Esophagus squamous epithelium (tissue), 5 donors: ENCODE data around the gene NAAA. TPM values are rescaled to one million over a fixed set of nuclear protein-coding genes. Genes with fewer than 3 reads are reported as not detected.

Source experiments
- DNase-seq: peaks from one replicate; lab custom pipeline; 2025; lab: John Stamatoyannopoulos, UW
- H3K27ac ChIP-seq, 4 donors: fragments of 200-600 bp; sonication (generic); one replicate each; pipeline ENCODE4 v1.5.1; 2016 to 2019; ENCODE audit warnings: mild to moderate bottlenecking in 1 of 4
- H3K27me3 ChIP-seq, 4 donors: fragments of 200-600 bp; sonication (generic); 1 replicate in 3 of 4; 2 replicates in 1 of 4; pipeline versions ENCODE4 v1.5.1 to v1.6.0; 2017 to 2021; ENCODE audit warnings: antibody characterized with exemption in 1 of 4
- H3K36me3 ChIP-seq, 3 donors: fragments of 200-600 bp; sonication (generic); one replicate each; pipeline ENCODE4 v1.5.1; 2016 to 2019
- H3K4me1 ChIP-seq, 3 donors: fragments of 200-600 bp; sonication (generic); one replicate each; pipeline ENCODE4 v1.5.1; 2017 to 2019
- H3K4me3 ChIP-seq, 4 donors: fragments of 200-600 bp; sonication (generic); 1 replicate in 3 of 4; 2 replicates in 1 of 4; pipeline ENCODE4 v1.5.1; 2016 to 2019; ENCODE audit warnings: mild to moderate bottlenecking in 2 of 4, moderate library complexity in 1 of 4
- H3K9me3 ChIP-seq, 3 donors: fragments of 200-600 bp; sonication (generic); one replicate each; pipeline ENCODE4 v1.5.1; 2016 to 2019
- POLR2A ChIP-seq, 4 donors: fragments of 450-650 bp; IDR thresholded peaks; one replicate each; pipeline ENCODE4 v1.6.1; 2017; ENCODE audit warnings: antibody characterized with exemption in 4 of 4, mild to moderate bottlenecking in 4 of 4, moderate library complexity in 3 of 4
- WGBS, 2 donors: methylation state at CpG; one replicate each; pipeline ENCODE4 v1.1.5; 2018; 5-methylcytosine and 5-hydroxymethylcytosine counted together
- intact Hi-C: fragments of 100-400 bp; cut with DNase I; formaldehyde crosslinking; loops from one replicate; pipeline ENCODE4 v1.15.0; 2022
- total RNA-seq, 4 donors: library from RNA; depleted of rRNA; stranded (reverse); fragments of >200 nt; gene quantifications; one replicate each; pipeline ENCODE4 v1.1.0, GENCODE V29; 2016
- TF ChIP-seq, protein P1 (sequence below), 6 experiments: fragments of 450-650 bp in 4 of 6; fragments of 200-600 bp in 2 of 6; sonication (generic) in 2 of 6; IDR thresholded peaks; one replicate each; pipeline ENCODE4 v1.5.1; 2016 to 2019; ENCODE audit warnings: antibody characterized with exemption in 6 of 6, mild to moderate bottlenecking in 4 of 6, moderate library complexity in 4 of 6
- donor health status: DM: yes; HTN: yes; CAD: no.

NAAA gene
- total RNA-seq, 4 donors from 2014 or later = 53.6 to 152 (median 86.2) TPM

DNA sequence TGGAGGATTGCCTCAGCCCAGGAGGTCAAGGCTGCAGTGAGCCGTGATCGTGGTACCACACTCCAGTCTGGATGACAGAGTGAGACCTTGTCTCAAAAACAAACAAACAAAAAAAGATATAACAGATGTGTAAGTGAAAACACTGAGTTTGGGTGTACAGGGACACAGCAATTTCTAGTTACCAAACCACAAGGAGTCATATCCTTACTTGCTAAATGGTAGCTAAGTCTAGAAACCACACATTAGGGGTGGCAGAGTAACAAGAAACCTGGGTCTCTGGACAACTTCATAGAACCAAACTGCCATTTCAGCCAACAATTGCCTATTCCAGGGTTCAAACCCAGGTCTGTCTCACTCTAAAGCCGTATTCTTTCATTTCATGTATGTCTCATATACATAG, 59.3 kb downstream of the NAAA start:
- no peak overlapping the region for H3K27ac ChIP-seq
- no peaks in the 10 kb centered on the region for H3K9me3 ChIP-seq
- peaks cover 0 to 13% (median 0%) of the 10 kb centered on the region in 4 donors for H3K27me3 ChIP-seq
- 81% methylated on average over 3 of the region's 3 CpGs for WGBS, 2 donors
- TF ChIP-seq, protein P1, sequence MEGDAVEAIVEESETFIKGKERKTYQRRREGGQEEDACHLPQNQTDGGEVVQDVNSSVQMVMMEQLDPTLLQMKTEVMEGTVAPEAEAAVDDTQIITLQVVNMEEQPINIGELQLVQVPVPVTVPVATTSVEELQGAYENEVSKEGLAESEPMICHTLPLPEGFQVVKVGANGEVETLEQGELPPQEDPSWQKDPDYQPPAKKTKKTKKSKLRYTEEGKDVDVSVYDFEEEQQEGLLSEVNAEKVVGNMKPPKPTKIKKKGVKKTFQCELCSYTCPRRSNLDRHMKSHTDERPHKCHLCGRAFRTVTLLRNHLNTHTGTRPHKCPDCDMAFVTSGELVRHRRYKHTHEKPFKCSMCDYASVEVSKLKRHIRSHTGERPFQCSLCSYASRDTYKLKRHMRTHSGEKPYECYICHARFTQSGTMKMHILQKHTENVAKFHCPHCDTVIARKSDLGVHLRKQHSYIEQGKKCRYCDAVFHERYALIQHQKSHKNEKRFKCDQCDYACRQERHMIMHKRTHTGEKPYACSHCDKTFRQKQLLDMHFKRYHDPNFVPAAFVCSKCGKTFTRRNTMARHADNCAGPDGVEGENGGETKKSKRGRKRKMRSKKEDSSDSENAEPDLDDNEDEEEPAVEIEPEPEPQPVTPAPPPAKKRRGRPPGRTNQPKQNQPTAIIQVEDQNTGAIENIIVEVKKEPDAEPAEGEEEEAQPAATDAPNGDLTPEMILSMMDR (IDR thresholded peaks at IDR 0.05) = no peak
- no peak for TF ChIP-seq POLR2A (IDR thresholded peaks at IDR 0.05)
- no peaks in the 10 kb centered on the region for H3K36me3 ChIP-seq
- no peak for DNase-seq
- intact Hi-C loops = no loop called here
- no peak overlapping the region for H3K4me3 ChIP-seq
- H3K4me1 ChIP-seq = no peaks in the 10 kb centered on the region

DNA sequence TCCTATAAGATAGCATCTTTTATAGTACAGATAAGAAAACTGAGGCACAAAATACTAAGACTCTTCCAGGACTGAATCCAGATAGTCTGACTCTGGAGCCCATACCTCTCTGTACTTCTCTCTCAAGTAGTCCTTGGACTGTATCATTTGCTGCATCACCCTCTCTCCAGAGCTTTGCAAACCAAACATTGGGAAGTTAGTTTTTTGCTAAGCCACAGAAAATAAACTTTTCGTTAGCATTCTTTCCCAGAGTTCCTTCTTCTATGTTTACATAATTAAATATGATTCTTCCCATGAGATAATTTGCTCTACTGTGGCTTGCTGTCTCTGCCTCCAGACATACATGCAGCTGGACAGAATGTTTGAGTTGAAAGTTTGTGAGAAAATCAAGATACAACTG, 60.5 kb downstream of the NAAA start:
- no peak for DNase-seq
- WGBS, 2 donors = 26 to 32% methylated on average over 1 of the region's 1 CpG
- no peaks in the 10 kb centered on the region for H3K4me1 ChIP-seq
- H3K27ac ChIP-seq = no peak overlapping the region
- peaks cover 0 to 7% (median 0%) of the 10 kb centered on the region in 4 donors for H3K27me3 ChIP-seq
- no peaks in the 10 kb centered on the region for H3K36me3 ChIP-seq
- H3K9me3 ChIP-seq = no peaks in the 10 kb centered on the region
- TF ChIP-seq POLR2A (IDR thresholded peaks at IDR 0.05) = no peak
- TF ChIP-seq, protein P1 (IDR thresholded peaks at IDR 0.05) = no peak
- intact Hi-C loops = no loop called here
- H3K4me3 ChIP-seq = no peak overlapping the region

DNA sequence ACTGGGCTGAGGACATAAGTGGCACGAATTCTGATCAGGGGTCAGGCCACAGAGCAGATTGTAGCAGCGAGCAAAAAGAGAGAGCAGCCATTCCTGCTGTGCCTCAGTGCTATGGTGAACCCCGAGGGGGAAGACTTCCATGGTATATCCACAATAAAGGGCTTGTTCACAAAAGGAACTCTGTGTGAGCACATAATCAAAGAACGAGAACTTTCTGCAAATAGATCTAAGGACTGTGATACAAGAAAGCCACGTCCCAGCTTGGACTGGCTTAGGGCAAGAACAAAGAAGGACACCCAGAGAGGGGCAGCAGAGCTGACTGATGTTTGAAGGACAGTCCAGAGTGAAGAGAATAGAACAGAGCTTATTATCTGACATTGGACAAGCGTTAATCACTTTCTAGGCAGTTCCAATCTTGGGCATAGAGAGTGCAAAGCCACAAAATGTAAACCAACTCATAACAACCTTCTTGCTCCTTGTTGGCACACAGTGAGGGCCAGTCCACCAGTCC, 62.5 kb downstream of the NAAA start:
- intact Hi-C loops = no loop called here
- H3K9me3 ChIP-seq = no peaks in the 10 kb centered on the region
- H3K36me3 ChIP-seq = no peaks in the 10 kb centered on the region
- TF ChIP-seq, protein P1 (IDR thresholded peaks at IDR 0.05) = no peak
- no peak for TF ChIP-seq POLR2A (IDR thresholded peaks at IDR 0.05)
- no peak overlapping the region for H3K27ac ChIP-seq
- H3K27me3 ChIP-seq = peaks cover 0 to 9% (median 0%) of the 10 kb centered on the region in 4 donors
- no peak for DNase-seq
- H3K4me3 ChIP-seq = no peak overlapping the region
- no peaks in the 10 kb centered on the region for H3K4me1 ChIP-seq
- WGBS, 2 donors = 47 to 61% methylated on average over 6 of the region's 6 CpGs

DNA sequence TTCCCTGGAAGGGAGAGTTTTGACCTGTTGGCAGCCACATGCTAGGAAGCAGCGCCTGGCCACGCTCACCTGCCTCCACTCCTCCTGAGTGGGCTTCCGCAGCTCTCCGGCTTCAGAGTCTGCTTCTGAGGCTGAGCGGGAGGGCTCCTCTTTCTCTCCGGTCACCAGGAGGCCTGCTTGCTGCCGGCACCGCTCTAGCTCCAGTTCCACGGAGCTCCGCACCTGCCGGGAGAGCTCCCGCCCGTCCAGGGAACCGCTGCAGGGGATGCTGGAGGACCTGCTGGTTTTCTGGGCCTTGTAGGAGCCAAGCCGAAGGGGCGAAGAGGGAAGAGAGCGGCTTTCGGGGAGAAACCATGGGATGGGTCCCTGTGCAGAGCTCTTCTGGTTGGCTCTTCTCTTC, 64.6 kb downstream of the NAAA start:
- TF ChIP-seq, protein P1 (IDR thresholded peaks at IDR 0.05) = no peak
- no peak for TF ChIP-seq POLR2A (IDR thresholded peaks at IDR 0.05)
- intact Hi-C loops = no loop called here
- WGBS, 2 donors = 87 to 100% methylated on average over 3 to 10 of the region's 18 CpGs

DNA sequence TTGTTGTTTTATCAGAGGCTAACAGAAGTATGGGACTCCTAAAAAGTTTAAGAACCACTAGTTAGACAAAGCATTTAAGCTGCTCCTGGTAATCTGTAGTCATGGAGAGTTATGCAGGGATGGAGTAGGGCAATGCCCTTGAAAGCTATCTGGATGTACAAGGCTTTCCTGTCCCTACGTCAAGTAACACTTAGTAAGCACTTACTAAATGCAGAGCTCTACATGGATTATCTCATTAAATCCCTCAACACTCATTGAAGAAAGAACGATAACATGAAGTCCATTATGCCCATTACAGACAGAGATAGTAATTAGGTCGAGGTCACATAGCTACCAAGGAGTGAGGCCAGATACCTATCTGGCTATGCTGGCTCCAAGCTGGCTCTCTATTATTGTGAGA, 71.7 kb downstream of the NAAA start:
- TF ChIP-seq, protein P1 (IDR thresholded peaks at IDR 0.05) = no peak
- no peak for TF ChIP-seq POLR2A (IDR thresholded peaks at IDR 0.05)
- intact Hi-C loops = no loop called here
- no peak overlapping the region for H3K27ac ChIP-seq

More for the DNA sequence above, 64.6 kb downstream of the NAAA start:
- no peak overlapping the region for H3K4me3 ChIP-seq
- peaks cover 0 to 9% (median 0%) of the 10 kb centered on the region in 4 donors for H3K27me3 ChIP-seq
- no peaks in the 10 kb centered on the region for H3K36me3 ChIP-seq
- DNase-seq = no peak
- H3K4me1 ChIP-seq = no peaks in the 10 kb centered on the region
- no peak overlapping the region for H3K27ac ChIP-seq
- no peaks in the 10 kb centered on the region for H3K9me3 ChIP-seq

More for the DNA sequence above, 71.7 kb downstream of the NAAA start:
- Histone ChIP-seq H3K4me3 (no peak overlapping the region), H3K9me3 (no peaks in the 10 kb centered on the region), H3K4me1 (no peaks in the 10 kb centered on the region), H3K36me3 (no peaks in the 10 kb centered on the region), H3K27me3 (no peaks in the 10 kb centered on the region)
- 49 to 52% methylated on average over 3 of the region's 3 CpGs for WGBS, 2 donors
- no peak for DNase-seq
